ENCODE measurements around the gene CIAO1.

GRCh38 chr2:96264656-96265348, 1.2 kb upstream of the CIAO1 start:
- TF ChIP-seq SIN3A (IDR thresholded peaks at IDR 0.05; ENCODE audit: borderline replicate concordance, insufficient read depth, low read length) (no peak), REST (IDR thresholded peaks at IDR 0.05; ENCODE audit: insufficient read depth in 1 of 2, low read depth in 2 of 2, low read length in 2 of 2) (no peak), POLR2AphosphoS5 (IDR thresholded peaks at IDR 0.05; ENCODE audit: low read depth, low read length) (no peak), TAF1 (IDR thresholded peaks at IDR 0.05; ENCODE audit: borderline replicate concordance, insufficient read depth, low read length) (no peak), FOXP2 (optimal IDR thresholded peaks at IDR 0.05; ENCODE audit: borderline replicate concordance, extremely low read depth, extremely low read length, insufficient read depth) (no peak)
